CD4-positive, CD25-positive, alpha-beta regulatory T cell (primary cell): Measurements from ENCODE around the gene MMP2. TPM values are rescaled to one million over a fixed set of nuclear protein-coding genes. Genes with fewer than 3 reads are reported as not detected.

ENCODE experiments used
- ATAC-seq, 2 donors: fragments of 150-1000 bp; cut with Tn5 transposase; one replicate each; pipeline ENCODE4 v1.10.0; 2021; ENCODE audit warnings: low read depth in 2 of 2, moderate number of reproducible peaks in 2 of 2, moderate library complexity in 1 of 2
- DNase-seq, 3 donors: peaks; one replicate each; pipeline versions ENCODE4 v3.0.0 to v3.0.0-alpha.2; 2012 to 2022; ENCODE audit warnings: mixed read lengths in 1 of 3
- H3K27ac ChIP-seq: one replicate; pipeline ENCODE4 v1.7.0; 2013; ENCODE audit warnings: mild to moderate bottlenecking, low read length; ENCODE audit not compliant: insufficient read depth, poor library complexity, severe bottlenecking
- H3K27me3 ChIP-seq: one replicate; pipeline ENCODE4 v1.7.0; 2013; ENCODE audit warnings: low read length; ENCODE audit not compliant: control insufficient read depth, insufficient read depth
- H3K36me3 ChIP-seq: one replicate; pipeline ENCODE4 v1.7.0; 2013; ENCODE audit warnings: mild to moderate bottlenecking, low read length, moderate library complexity; ENCODE audit not compliant: control insufficient read depth, insufficient read depth
- H3K4me1 ChIP-seq: 2 replicates; pipeline ENCODE4 v1.7.0; 2013; ENCODE audit warnings: mild to moderate bottlenecking, low read length; ENCODE audit not compliant: insufficient read depth, control insufficient read depth, poor library complexity, severe bottlenecking
- H3K4me3 ChIP-seq: one replicate; pipeline ENCODE4 v1.7.0; 2013; ENCODE audit warnings: low read depth, mild to moderate bottlenecking, low read length, moderate library complexity
- H3K9me3 ChIP-seq, 2 experiments: 1 replicate in 1 of 2; 2 replicates in 1 of 2; pipeline ENCODE4 v1.7.0; 2013; ENCODE audit warnings: low read length in 2 of 2, mild to moderate bottlenecking in 1 of 2, moderate library complexity in 1 of 2; ENCODE audit not compliant: control insufficient read depth in 2 of 2
- H3K27ac Mint-ChIP-seq, 3 donors: one replicate each; pipeline ENCODE4 v1.8.0; 2020 to 2022; ENCODE audit warnings: mild to moderate bottlenecking in 3 of 3, mixed read lengths in 3 of 3, moderate library complexity in 2 of 3
- H3K27me3 Mint-ChIP-seq: one replicate; pipeline ENCODE4 v1.8.0; 2022; ENCODE audit warnings: mild to moderate bottlenecking, mixed read lengths
- H3K36me3 Mint-ChIP-seq: one replicate; pipeline ENCODE4 v1.8.0; 2020; ENCODE audit warnings: mixed read lengths
- H3K4me1 Mint-ChIP-seq, 4 donors: one replicate each; pipeline ENCODE4 v1.8.0; 2020 to 2022; ENCODE audit warnings: mixed read lengths in 4 of 4, mild to moderate bottlenecking in 1 of 4
- H3K4me3 Mint-ChIP-seq, 4 donors: one replicate each; pipeline ENCODE4 v1.8.0; 2020 to 2022; ENCODE audit warnings: mild to moderate bottlenecking in 4 of 4, mixed read lengths in 4 of 4, moderate library complexity in 3 of 4
- H3K9me3 Mint-ChIP-seq, 7 donors: one replicate each; pipeline ENCODE4 v1.8.0; 2020 to 2022; ENCODE audit warnings: mixed read lengths in 7 of 7, mild to moderate bottlenecking in 3 of 7, moderate library complexity in 2 of 7
- polyA plus RNA-seq, 4 donors: library from polyadenylated mRNA; unstranded; fragments of 300-500 nt; fragmentation: Illumina TruSeq; gene quantifications; one replicate each; pipeline ENCODE4 v1.2.3, GENCODE V29; 2021
- total RNA-seq: library from RNA; stranded (reverse); gene quantifications from one replicate; pipeline ENCODE4 v1.2.3, GENCODE V29; 2022

MMP2 gene
- total and polyA plus RNA-seq, 5 donors from 2014 or later = 0.49 TPM; not detected in 4

DNA sequence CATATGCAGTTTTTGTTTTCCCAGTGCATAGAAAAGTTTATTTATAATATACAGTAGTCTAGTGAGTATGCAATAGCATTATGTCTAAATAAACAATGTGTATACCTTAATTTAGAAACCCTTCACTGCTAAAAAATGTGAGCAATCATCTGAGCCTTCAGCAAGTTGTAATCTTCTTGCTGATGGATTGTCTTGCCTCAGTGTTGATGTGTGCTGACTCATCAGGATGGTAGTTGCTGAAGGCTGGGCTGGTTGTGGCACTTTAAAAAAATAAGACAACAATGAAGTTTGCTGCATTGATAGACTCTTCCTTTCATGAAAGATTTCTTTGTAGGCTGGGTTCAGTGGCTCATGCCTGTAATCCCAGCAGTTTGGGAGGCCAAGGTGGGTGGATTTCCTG, 73.6 kb downstream of the MMP2 start:
- ATAC-seq = no peak
- H3K36me3 Mint-ChIP-seq = no peaks in the 10 kb centered on the region

DNA sequence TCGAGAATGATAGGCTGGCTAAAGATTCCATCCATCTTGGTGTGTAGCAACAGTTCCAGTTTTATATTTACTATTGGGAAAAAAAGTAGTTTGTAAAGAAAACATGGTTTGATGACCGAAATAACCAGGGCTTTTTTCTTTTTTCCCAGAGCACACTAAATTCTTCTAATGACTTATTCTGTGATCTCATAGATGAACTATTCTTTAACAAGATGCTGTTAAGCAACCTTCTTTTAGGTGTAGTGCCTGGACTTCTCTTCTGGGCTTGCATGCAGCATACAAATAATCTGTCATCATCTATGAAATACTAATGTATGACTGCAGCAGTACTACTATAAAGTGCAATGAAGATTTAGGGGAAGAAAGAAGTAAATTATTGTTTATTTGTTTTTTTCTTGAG, 76.4 kb downstream of the MMP2 start:
- Mint-ChIP-seq H3K4me1 (no peaks in the 10 kb centered on the region), H3K4me3 (no peak overlapping the region), H3K36me3 (no peaks in the 10 kb centered on the region), H3K9me3 (peaks cover 0 to 2% (median 0%) of the 10 kb centered on the region in 7 donors), H3K27me3 (peaks cover 9% of the 10 kb centered on the region), H3K27ac (no peak overlapping the region)
- H3K9me3 ChIP-seq = no peaks in the 10 kb centered on the region
- no peaks in the 10 kb centered on the region for H3K27me3 ChIP-seq
- no peaks in the 10 kb centered on the region for H3K36me3 ChIP-seq
- DNase-seq (no peak), ATAC-seq (no peak)
- H3K4me3 ChIP-seq = no peak overlapping the region
- no peak overlapping the region for H3K27ac ChIP-seq
- no peaks in the 10 kb centered on the region for H3K4me1 ChIP-seq

More for the DNA sequence above, 73.6 kb downstream of the MMP2 start:
- H3K4me3 ChIP-seq = no peak overlapping the region
- H3K4me1 ChIP-seq = no peaks in the 10 kb centered on the region
- no peaks in the 10 kb centered on the region for H3K27me3 ChIP-seq
- no peak overlapping the region for H3K4me3 Mint-ChIP-seq
- no peaks in the 10 kb centered on the region for H3K9me3 ChIP-seq
- no peak overlapping the region for H3K27ac ChIP-seq
- no peak for DNase-seq
- H3K4me1 Mint-ChIP-seq = no peaks in the 10 kb centered on the region
- H3K27ac Mint-ChIP-seq = no peak overlapping the region
- peaks cover 0 to 2% (median 0%) of the 10 kb centered on the region in 7 donors for H3K9me3 Mint-ChIP-seq
- H3K27me3 Mint-ChIP-seq = peaks cover 4% of the 10 kb centered on the region
- no peaks in the 10 kb centered on the region for H3K36me3 ChIP-seq

Other genes starting within 250 kb of the MMP2 start
- gene IRX6, start 155.0 kb upstream of the MMP2 start, total RNA-seq = not detected
- gene IRX6, start 155.0 kb upstream of the MMP2 start, polyA plus RNA-seq = not detected
- 0.15 TPM for gene LPCAT2, start 29.9 kb downstream of the MMP2 start, total RNA-seq
- under 1 TPM in 3 of 4 donors, not detected in 1; 0.13 to 0.57 (median 0.14) TPM for gene LPCAT2, start 29.9 kb downstream of the MMP2 start, polyA plus RNA-seq
- not detected for gene CAPNS2, start 87.5 kb downstream of the MMP2 start, total RNA-seq
- gene CAPNS2, start 87.5 kb downstream of the MMP2 start, polyA plus RNA-seq = not detected
- not detected for gene SLC6A2, start 176.8 kb downstream of the MMP2 start, total RNA-seq
- not detected for gene SLC6A2, start 176.8 kb downstream of the MMP2 start, polyA plus RNA-seq